ENCODE data around the gene IPMK.

IPMK gene

GRCh38 chr10:58267713-58268453 lies at the start of gene IPMK:
TSS of gene IPMK (minus strand) at chr10:58267894. CDS start at chr10:58267611, 283 bp downstream.
- DNase-seq (ENCODE audit: low read depth, low spot score) = peak; percentile 82

DNA sequence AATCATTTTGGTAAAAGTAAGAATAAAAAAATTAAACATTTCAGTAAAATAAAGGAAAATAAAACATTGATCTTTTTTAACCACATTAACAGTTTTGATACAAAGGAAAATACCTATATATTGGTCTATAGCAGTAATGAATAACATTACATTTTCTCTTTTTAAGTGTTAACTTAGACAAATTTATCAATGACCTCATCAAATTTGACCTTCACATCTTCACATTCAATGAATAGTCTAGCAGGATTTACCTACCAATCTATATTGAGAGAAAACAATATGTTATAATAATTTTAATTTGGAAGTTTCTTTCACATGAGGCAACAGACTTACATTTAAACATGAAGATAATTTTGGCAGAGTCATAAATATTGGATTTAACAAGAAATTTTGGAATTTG lies 49.2 kb upstream of the IPMK start:
- DNase-seq (ENCODE audit: low read depth, low spot score) = no peak

- DNase-seq (ENCODE audit: low read depth, low spot score) = no peak
Measured at GRCh38 chr10:58311026-58311425, 43.3 kb upstream of the IPMK start.

GRCh38 chr10:58307676-58308075 lies 40.0 kb upstream of the IPMK start:
- DNase-seq (ENCODE audit: low read depth, low spot score) = no peak

- DNase-seq (ENCODE audit: low read depth, low spot score) = no peak
Measured at GRCh38 chr10:58305821-58306220, 38.1 kb upstream of the IPMK start.

DNA sequence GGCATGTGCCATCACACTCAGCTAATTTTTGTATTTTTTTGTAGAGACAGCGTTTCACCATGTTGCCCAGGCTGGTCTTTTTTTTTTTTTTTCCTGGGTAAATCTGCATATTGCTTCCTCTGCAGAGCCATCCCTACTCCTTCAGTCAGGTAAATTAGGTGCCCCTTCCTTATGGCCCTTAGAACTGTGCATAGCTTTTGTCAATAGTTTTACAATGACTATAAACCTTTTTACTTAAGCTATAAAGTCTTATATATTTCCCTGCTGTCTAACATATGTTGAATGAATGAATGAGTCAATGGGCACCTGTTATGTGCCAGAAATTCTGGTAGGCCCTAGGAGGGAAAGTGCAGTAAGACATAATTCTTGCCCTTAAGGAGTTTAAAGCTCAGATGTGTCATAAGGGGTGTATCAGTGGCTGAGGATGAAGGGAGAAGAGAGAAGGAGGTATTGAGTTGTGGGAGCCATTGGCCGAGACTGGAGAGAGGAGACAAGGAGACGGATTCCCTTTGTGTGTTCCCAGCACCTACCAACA lies 36.5 kb upstream of the IPMK start:
- no peak for DNase-seq (ENCODE audit: low read depth, low spot score)

- no peak for DNase-seq (ENCODE audit: low read depth, low spot score)
Measured at GRCh38 chr10:58302254-58302653, 34.6 kb upstream of the IPMK start.

DNA sequence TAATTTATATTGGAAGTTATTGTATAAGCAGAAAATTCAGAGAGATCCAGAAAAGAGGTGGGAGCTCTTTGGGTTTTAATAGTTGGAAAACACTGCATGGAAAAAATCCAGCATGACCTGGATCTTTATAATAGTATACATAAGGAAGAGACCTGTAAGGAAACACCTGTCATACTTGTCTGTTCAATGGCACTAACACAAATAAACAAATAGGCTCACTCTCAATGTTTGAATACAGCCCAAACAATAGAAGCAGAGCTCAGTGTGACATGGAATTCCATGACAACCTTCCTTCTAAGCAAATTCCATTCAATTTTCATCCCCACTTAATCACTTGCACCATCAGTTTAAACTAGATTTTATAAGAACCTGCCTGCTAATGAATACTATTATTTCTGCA lies 33.0 kb upstream of the IPMK start:
- no peak for DNase-seq (ENCODE audit: low read depth, low spot score)

- DNase-seq (ENCODE audit: low read depth, low spot score) = peak; percentile 15
Measured at GRCh38 chr10:58299580-58299979, 31.9 kb upstream of the IPMK start.

DNA sequence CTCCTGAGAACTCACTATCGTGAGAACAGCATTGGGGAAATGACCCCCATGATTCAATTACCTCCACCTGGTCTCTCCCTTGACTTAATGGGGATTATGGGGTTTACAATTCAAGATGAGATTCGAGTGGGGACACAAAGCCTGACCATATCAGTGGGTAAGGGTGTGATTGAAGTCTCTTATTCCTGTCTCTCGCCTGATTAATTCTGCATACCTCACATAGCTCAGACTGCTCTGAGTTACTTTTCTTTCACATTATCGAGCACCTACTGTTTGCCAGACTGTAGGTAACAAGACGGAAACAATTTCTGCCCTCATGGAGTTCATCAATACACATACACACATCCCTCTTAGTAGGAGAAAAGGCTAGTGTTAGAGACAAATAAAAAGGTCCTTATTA lies 26.3 kb upstream of the IPMK start:
- no peak for DNase-seq (ENCODE audit: low read depth, low spot score)

GRCh38 chr10:58291538-58292174 lies 24.0 kb upstream of the IPMK start:
- DNase-seq (ENCODE audit: low read depth, low spot score) = no peak

GRCh38 chr10:58282615-58283014 lies 14.9 kb upstream of the IPMK start:
- no peak for DNase-seq (ENCODE audit: low read depth, low spot score)

- DNase-seq (ENCODE audit: low read depth, low spot score) = no peak
Measured at GRCh38 chr10:58281092-58281752, 13.5 kb upstream of the IPMK start.

DNA sequence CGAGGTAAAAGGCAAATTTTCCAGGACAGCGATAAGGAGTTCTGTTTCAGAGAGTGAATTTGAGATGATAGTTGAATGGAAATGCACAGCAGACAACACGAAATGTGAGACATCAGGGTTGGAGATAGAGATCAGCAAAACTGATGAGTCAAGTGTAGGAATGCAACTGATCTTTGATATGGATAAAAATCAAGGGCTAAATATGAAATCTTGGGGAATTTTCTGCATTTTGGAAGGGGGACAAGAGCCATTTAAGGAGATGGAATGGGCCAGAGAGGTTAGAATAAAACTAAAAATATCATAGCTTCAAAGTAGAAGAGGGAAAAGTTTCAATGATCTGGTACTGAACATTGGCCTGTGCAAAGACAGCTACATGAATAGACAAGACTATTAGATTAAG lies 12.8 kb upstream of the IPMK start:
- no peak for DNase-seq (ENCODE audit: low read depth, low spot score)

DNA sequence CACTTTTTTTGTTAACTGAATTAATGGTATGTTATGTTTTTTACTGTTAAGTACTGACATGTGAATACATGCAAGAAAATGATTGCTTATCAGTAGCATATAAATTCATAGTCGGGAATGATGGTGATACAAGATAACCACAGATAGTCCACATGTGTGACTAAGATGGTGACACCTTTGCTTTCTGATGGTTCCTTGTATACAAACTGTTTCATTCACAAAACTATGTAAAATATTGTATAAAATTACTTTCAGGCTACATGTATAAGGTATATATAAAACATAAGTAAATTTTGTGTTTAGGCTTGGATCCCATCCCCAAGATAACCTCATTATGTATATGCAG lies 11.2 kb upstream of the IPMK start:
- no peak for DNase-seq (ENCODE audit: low read depth, low spot score)

DNA sequence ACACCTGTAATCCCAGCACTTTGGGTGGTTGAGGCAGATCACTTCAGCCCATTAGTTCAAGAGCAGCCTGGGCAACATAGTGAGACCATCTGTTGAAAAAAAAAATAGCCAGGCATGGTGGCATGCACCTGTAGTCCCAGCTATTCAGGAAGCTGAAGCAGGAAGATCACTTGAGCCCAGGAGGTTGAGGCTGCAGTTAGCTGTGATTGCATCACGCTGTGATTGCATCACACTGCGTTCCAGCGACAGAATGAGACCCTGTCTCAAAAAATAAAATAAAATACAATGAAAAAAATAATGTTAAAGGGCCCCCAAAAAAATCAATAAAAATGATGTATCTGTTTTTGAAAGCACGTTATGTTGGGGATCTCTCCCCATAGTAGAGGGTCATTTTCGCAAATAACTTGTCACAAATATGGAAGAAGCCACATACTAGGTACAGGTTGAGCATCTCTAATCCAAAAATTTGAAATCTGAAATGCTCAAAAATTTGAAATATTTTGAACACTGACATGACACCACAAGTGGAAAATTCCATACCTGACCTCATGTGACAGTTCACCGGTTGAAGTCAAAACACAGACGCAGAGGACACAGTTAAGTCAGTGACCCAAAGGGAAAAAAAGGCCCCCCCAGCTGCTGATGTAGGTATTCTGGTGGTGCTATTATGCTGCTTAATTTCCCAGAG lies 10.7 kb upstream of the IPMK start:
- no peak for DNase-seq (ENCODE audit: low read depth, low spot score)

DNA sequence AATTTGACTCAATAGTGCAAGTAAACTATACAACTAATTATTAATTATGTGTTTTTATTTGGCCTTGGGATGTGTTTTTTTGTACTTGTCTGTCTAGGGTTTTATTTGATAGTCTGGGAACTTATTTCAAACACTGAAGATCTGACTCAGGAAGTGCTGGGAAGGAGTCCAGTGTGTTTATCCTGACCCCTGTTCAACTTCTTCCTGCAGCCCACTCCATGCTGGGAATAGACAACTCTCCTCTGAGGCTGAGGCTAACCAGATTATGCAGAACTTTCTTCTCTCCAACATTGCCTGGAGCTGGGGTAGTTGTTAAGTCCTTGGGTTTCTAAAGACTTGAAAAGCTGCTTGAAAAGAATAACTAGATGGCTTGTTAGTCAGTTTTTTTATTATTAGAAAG lies 8.2 kb upstream of the IPMK start:
- DNase-seq (ENCODE audit: low read depth, low spot score) = no peak

DNA sequence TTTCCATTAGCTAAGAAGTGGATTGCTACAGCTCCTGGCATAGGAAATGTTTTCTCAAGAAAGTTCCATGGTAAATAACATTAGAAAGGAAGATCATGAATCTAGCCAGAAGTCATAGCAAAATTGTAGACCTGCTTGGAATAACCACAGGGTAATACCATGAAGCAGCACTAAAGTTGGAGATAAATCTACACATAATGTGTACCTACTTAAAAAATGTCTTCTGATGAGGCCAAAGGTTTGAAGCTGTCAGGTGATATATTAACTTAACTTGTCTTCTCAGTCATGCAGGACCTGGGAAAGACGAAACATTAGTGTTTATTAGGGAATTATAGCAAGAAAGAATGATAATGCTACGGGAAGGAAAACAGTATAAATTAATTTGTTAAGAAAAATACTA lies 7.6 kb upstream of the IPMK start:
- DNase-seq (ENCODE audit: low read depth, low spot score) = no peak

DNA sequence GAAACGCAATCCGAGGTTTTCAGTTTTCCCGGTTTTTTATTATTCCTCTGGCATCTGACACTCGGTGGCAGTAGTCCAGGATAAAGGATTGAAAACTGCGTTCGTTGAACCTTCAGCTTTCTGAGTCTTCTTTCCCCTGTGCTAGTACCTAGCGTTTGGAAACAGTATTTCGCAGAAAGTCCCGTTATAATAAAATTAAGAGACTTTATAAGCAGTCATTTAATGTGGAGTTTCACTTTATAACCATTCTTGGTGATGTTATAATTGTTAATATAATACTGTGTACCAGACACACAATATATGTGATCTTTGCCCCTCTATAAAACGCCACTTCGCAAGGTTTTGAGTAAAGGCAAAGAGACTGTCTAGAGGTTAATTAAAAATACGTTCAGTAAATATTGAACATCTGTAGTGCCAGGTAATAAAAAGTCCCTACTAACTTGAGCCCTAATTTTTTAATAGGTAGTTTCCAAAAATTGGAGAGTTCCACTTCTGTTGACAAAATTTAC lies 2.1 kb upstream of the IPMK start:
- no peak for DNase-seq (ENCODE audit: low read depth, low spot score)

GRCh38 chr10:58268946-58269781 lies 1.5 kb upstream of the IPMK start, which contains the start of gene CISD1:
TSS of gene CISD1 (plus strand) at chr10:58269162. CDS start at chr10:58269274, 112 bp downstream.
- DNase-seq (ENCODE audit: low read depth, low spot score) = peak; percentile 86

DNA sequence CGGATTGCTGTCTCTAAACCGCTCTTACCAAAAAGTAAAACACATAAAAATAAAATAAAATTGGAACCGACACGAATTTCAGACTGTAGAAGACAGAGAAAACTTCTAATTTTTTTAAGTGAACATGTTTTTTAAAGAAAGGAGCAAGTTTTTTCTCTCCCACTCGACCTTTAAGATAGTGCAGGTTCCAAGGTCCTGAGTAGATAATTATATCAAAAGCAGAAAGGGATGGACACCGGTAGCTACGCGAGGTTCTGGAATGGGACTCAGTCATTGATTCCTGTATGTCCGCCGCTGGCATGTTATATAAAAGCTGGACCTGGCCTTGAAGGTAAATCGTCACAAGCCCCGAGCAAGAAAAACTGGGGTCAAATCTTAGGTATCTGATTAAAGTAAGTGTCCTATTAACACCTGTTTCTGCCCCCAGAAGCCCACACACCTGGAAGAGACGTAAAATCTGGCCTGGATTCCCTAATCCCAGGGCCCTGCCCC lies 806 bp upstream of the IPMK start:
- no peak for DNase-seq (ENCODE audit: low read depth, low spot score)
